ENCODE measurements around the gene FRMPD4. TPM values are rescaled to one million over a fixed set of nuclear protein-coding genes. Genes with fewer than 3 reads are reported as not detected.

FRMPD4 gene
- total RNA-seq, 3 donors from 2014 or later = 0.06 to 3.4 (median 0.34) TPM

DNA sequence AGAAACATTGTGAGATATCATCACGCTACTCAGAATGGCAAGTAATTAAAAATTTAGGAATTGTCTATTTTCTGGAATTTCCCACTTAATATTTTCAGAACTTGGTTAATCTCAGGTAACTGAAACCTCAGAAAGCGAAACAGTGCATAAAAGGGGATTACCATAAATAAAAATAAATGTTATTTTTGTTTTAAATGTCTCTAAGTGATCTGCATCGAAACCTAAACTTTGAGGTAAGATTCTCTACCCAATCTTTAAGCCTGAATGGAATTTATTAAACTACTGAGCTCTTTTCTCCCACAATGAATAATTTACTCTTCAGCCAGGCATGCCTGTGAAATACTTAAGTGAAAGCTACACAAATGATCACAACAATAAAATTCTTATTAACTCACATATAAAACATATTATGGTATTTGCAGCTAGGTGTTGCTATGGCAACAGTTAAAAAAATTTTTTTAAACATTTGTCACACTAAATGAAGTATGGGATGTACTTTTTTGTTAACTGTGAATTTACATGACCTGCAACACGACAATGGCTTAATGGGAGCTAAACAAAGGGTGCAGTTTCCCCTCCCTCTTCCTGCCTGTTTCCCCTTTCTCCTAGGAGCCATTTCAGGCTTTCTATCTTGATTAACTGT is 432.7 kb downstream of the FRMPD4 start:
- TF ChIP-seq, protein P1, sequence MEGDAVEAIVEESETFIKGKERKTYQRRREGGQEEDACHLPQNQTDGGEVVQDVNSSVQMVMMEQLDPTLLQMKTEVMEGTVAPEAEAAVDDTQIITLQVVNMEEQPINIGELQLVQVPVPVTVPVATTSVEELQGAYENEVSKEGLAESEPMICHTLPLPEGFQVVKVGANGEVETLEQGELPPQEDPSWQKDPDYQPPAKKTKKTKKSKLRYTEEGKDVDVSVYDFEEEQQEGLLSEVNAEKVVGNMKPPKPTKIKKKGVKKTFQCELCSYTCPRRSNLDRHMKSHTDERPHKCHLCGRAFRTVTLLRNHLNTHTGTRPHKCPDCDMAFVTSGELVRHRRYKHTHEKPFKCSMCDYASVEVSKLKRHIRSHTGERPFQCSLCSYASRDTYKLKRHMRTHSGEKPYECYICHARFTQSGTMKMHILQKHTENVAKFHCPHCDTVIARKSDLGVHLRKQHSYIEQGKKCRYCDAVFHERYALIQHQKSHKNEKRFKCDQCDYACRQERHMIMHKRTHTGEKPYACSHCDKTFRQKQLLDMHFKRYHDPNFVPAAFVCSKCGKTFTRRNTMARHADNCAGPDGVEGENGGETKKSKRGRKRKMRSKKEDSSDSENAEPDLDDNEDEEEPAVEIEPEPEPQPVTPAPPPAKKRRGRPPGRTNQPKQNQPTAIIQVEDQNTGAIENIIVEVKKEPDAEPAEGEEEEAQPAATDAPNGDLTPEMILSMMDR (IDR thresholded peaks at IDR 0.05) = no peak
- no peaks in the 10 kb centered on the region for H3K36me3 ChIP-seq (ENCODE audit: low read depth)
- H3K4me1 ChIP-seq (ENCODE audit: low read depth) = no peaks in the 10 kb centered on the region
- ATAC-seq (no peak), DNase-seq (no peak)
- intact Hi-C loops (cut with DNase I, micrococcal nuclease) = no loop called here
- H3K4me3 ChIP-seq = no peak overlapping the region
- H3K9me3 ChIP-seq = no peaks in the 10 kb centered on the region

DNA sequence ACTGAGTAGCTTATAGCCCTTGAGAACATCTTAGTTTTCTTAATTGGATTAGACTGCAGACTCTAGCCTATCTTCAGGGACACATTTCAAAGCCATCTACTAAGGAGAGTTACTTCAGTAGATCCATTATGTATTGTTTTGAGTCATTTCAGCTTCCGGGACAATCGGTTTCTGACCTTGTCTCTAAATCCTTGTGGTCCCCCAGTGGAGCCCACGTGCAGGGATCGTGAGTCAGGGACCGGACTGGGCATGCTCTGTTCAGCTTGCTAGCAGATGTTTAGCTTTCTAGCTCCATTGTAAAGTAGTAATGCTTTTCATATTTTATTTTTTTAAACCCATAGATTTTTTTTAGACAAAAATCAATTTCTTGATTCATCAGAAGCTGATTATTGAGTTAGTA is 441.0 kb downstream of the FRMPD4 start:
- no peaks in the 10 kb centered on the region for H3K9me3 ChIP-seq
- H3K4me3 ChIP-seq = no peak overlapping the region
- H3K36me3 ChIP-seq (ENCODE audit: low read depth) = no peaks in the 10 kb centered on the region
- no peaks in the 10 kb centered on the region for H3K4me1 ChIP-seq (ENCODE audit: low read depth)
- DNase-seq (no peak), ATAC-seq (no peak)
- intact Hi-C loops (cut with DNase I, micrococcal nuclease) = no loop called here
- TF ChIP-seq, protein P1 (IDR thresholded peaks at IDR 0.05) = no peak

DNA sequence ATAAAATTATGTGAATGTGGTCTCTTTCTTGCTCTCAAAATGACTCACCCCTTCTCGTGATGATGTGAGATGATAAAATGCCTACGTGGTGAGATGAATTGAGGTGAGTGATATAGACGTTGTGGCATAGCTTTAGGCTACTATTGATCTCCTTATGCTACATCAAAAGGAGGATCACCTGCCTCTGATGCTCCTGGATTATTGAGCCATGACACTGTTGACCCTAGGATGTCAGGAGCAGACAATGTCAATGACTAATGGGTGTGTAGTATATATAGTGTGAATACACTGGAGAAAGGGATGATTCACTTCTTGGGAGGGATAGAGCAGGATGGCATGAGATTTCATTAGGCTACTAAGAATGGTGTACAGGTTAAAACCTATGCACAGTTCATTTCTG is 442.3 kb downstream of the FRMPD4 start:
- Histone ChIP-seq H3K36me3 (ENCODE audit: low read depth) (no peaks in the 10 kb centered on the region), H3K4me1 (ENCODE audit: low read depth) (no peaks in the 10 kb centered on the region), H3K4me3 (no peak overlapping the region), H3K9me3 (no peaks in the 10 kb centered on the region)
- TF ChIP-seq, protein P1 (IDR thresholded peaks at IDR 0.05) = no peak
- intact Hi-C loops (cut with DNase I, micrococcal nuclease) = no loop called here
- DNase-seq (no peak), ATAC-seq (no peak)

DNA sequence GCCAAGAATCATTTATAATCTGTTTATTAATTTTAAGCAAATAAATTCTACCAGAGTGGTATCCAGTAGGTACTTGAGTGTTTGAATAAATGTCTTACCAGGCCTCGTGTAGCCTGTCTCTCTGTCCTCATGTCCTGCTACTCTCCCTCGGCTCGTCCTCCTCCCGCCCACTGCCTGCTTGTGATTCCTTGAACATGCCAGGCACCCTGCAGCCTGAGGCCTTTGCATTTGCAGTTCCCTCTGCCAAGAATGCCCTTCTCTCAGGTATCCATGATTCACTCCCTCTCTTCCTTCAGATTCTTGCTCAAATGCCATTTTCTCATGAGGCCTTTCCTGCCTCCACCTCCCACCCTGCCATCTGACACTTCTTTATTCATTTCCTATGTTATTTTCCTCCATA is 443.3 kb downstream of the FRMPD4 start:
- TF ChIP-seq, protein P1 (IDR thresholded peaks at IDR 0.05) = no peak
- no peak for ATAC-seq

DNA sequence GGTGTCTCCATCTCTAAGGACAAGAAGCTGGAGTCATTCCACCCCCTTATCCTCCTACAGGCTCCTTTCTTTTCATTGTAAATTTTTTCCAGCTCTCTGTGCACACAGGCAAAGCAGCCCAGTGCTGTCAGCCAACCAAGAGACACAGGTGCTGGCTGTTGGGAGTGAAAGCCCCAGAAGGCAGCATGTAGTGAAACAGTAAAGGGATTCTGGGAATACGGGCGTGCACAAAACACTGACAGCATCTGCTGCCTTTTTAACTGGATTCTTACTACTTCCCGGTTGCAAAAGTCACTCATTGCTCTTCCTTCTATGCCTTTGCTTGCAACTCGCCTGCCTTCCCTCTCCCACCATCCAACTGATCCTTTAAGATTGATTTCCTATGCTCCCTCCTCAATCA is 444.4 kb downstream of the FRMPD4 start:
- Histone ChIP-seq H3K4me3 (no peak overlapping the region), H3K9me3 (no peaks in the 10 kb centered on the region), H3K36me3 (ENCODE audit: low read depth) (no peaks in the 10 kb centered on the region), H3K4me1 (ENCODE audit: low read depth) (no peaks in the 10 kb centered on the region)
- TF ChIP-seq, protein P1 (IDR thresholded peaks at IDR 0.05) = no peak
- intact Hi-C loops (cut with DNase I, micrococcal nuclease) = no loop called here
- ATAC-seq (no peak), DNase-seq (no peak)

More for the DNA sequence above, 443.3 kb downstream of the FRMPD4 start:
- intact Hi-C loops (cut with DNase I, micrococcal nuclease) = no loop called here
- H3K4me1 ChIP-seq (ENCODE audit: low read depth) = no peaks in the 10 kb centered on the region
- no peaks in the 10 kb centered on the region for H3K36me3 ChIP-seq (ENCODE audit: low read depth)
- no peak overlapping the region for H3K4me3 ChIP-seq
- DNase-seq = no peak
- no peaks in the 10 kb centered on the region for H3K9me3 ChIP-seq

DNA sequence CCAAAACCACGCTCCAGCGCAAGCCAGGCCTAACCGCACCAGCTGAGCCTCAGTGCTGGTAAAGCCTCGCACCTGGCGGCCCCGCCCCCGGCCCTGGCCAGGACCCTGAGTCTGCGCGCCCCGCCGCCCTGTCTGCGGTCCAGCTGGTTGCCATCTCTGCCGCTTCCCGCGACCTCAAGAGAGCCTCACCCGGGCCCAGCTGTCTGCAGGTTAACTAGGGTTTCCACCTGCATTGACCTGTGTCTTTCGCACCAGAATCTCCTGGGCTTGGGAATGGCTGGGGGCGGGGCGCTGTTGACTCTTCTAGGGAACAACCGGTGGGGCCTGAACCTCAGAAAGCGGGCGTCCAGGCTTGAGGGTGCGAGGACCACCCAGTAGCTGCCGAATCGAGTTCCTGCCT is 445.3 kb downstream of the FRMPD4 start:
- no peaks in the 10 kb centered on the region for H3K36me3 ChIP-seq (ENCODE audit: low read depth)
- H3K9me3 ChIP-seq = no peaks in the 10 kb centered on the region
- intact Hi-C loops (cut with DNase I, micrococcal nuclease) = no loop called here
- no peaks in the 10 kb centered on the region for H3K4me1 ChIP-seq (ENCODE audit: low read depth)
- no peak overlapping the region for H3K4me3 ChIP-seq
- ATAC-seq (no peak), DNase-seq (peak in 1 of 3 donors; percentile 40)
- TF ChIP-seq, protein P1 (IDR thresholded peaks at IDR 0.05) = no peak
